GM18505 (cell line): ENCODE results near the gene SCAP.

ENCODE experiments used
- ATAC-seq: cut with Tn5 transposase; IDR thresholded peaks from one replicate; pipeline ENCODE4 v1.9.1; 2021; ENCODE audit not compliant: unreplicated experiment
- POLR2A ChIP-seq: IDR thresholded peaks from 4 replicates; pipeline ENCODE4 v1.6.1; 2011; ENCODE audit warnings: borderline replicate concordance; ENCODE audit not compliant: insufficient read depth, insufficient read length; ENCODE audit errors: extremely low read depth

The SCAP gene

GRCh38 chr3:47404431-47404876 lies 71.3 kb downstream of the SCAP start:
- TF ChIP-seq POLR2A = no peak
- no peak for ATAC-seq

- TF ChIP-seq POLR2A = no peak
- no peak for ATAC-seq
These were observed 76.0 kb downstream of the SCAP start for GRCh38 chr3:47399531-47400270.

GRCh38 chr3:47399016-47399415 lies 76.7 kb downstream of the SCAP start:
- no peak for ATAC-seq
- no peak for TF ChIP-seq POLR2A

- TF ChIP-seq POLR2A = no peak
- ATAC-seq = no peak
These were observed 77.5 kb downstream of the SCAP start for GRCh38 chr3:47398228-47398627.

GRCh38 chr3:47394881-47395280 lies 80.9 kb downstream of the SCAP start:
- TF ChIP-seq POLR2A = no peak
- no peak for ATAC-seq

GRCh38 chr3:47394140-47394870 lies 81.4 kb downstream of the SCAP start:
- ATAC-seq = no peak

GRCh38 chr3:47392933-47393332 lies 82.8 kb downstream of the SCAP start:
- ATAC-seq = no peak
- no peak for TF ChIP-seq POLR2A

More at GRCh38 chr3:47394140-47394870, 81.4 kb downstream of the SCAP start:
- TF ChIP-seq POLR2A = no peak

GRCh38 chr3:47385796-47386195 lies 89.9 kb downstream of the SCAP start:
- no peak for TF ChIP-seq POLR2A
- no peak for ATAC-seq

GRCh38 chr3:47385007-47385406 lies 90.7 kb downstream of the SCAP start:
- TF ChIP-seq POLR2A = no peak
- no peak for ATAC-seq

GRCh38 chr3:47384425-47384824 lies 91.3 kb downstream of the SCAP start:
- no peak for TF ChIP-seq POLR2A
- no peak for ATAC-seq

GRCh38 chr3:47381317-47382157 lies 94.2 kb downstream of the SCAP start:
- peak; percentile 83 for TF ChIP-seq POLR2A
- ATAC-seq = peak; percentile 57

- TF ChIP-seq POLR2A = peak; percentile 96
- ATAC-seq = peak; percentile 70
These were observed 95.0 kb downstream of the SCAP start, which contains the start of gene PTPN23 for GRCh38 chr3:47380601-47381316. Gene PTPN23 (plus strand): TSS chr3:47381021. CDS start chr3:47381097, 76 bp downstream.

GRCh38 chr3:47380026-47380600 lies 95.6 kb downstream of the SCAP start:
- ATAC-seq = no peak
- no peak for TF ChIP-seq POLR2A

- TF ChIP-seq POLR2A = no peak
- ATAC-seq = no peak
These were observed 96.3 kb downstream of the SCAP start for GRCh38 chr3:47379411-47379899.
